Measurements from ENCODE around the gene ASB4.

ASB4 gene

DNA sequence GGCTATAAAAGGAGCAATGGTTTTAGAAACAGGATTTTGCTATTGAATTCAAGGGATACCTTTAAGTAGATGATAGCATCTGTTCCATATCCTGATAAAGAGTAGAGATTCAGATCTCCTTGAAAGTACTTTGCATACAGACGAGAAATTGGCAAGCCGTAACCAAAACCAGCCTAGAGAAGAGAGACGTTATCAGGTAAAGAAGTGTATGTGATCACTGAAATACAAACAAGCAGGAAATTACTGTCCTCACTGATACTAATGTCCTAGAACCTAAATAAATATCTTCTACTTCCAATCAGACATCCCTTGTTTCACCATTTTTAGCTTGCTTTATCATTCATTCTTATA, 101.2 kb downstream of the ASB4 start:
- Histone ChIP-seq H4K20me1 (ENCODE audit: insufficient read depth, low read length) (no peaks in the 10 kb centered on the region), H2AFZ (ENCODE audit: low read depth, low read length) (no peak overlapping the region), H3K4me1 (ENCODE audit: low read length) (peaks cover 12% of the 10 kb centered on the region; the same call in 1 of the 2 replicates), H3K9me3 (ENCODE audit: insufficient read depth, low read length) (no peaks in the 10 kb centered on the region), H3K9ac (ENCODE audit: low read length) (no peak overlapping the region), H3K4me3 (ENCODE audit: low read length) (no peak overlapping the region), H3K27ac (ENCODE audit: low read length) (no peak overlapping the region), H3K27me3 (ENCODE audit: low read depth, low read length) (no peaks in the 10 kb centered on the region), H3K4me2 (ENCODE audit: low read length) (no peak overlapping the region), H3K79me2 (ENCODE audit: low read length) (no peaks in the 10 kb centered on the region), H3K36me3 (replicated peaks; ENCODE audit: low read depth, low read length) (no peaks in the 10 kb centered on the region)
- TF ChIP-seq EZH2phosphoT487 (IDR thresholded peaks at IDR 0.05; ENCODE audit: low read depth) (no peak), CTCF (IDR thresholded peaks at IDR 0.05; ENCODE audit: low read depth, low read length) (no peak)

DNA sequence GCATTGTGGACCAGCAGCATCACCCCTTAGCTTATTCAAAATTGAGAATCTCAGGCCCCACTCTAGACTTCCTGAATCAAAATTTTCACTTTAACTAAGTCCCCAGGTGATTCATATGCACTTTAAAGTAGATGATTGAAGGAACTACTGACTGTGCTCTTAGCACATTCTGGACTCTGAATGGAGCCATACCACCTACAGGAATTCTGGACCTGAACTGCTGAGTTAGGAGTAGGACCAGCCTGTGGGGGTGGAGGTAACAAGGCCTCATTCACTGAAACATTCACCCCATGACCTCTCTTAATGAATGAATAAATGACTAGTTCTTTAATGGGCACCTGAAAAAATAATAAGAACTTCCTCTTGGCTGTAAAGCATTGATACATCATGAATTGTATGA, 103.3 kb downstream of the ASB4 start:
- TF ChIP-seq CTCF (IDR thresholded peaks at IDR 0.05; ENCODE audit: low read depth, low read length) (no peak), EZH2phosphoT487 (IDR thresholded peaks at IDR 0.05; ENCODE audit: low read depth) (no peak)

GRCh38 chr7:95589766-95590165, 104.0 kb downstream of the ASB4 start:
- no peaks in the 10 kb centered on the region for H3K79me2 ChIP-seq (ENCODE audit: low read length)
- no peak overlapping the region for H3K27ac ChIP-seq (ENCODE audit: low read length)
- TF ChIP-seq CTCF (IDR thresholded peaks at IDR 0.05; ENCODE audit: low read depth, low read length) (no peak), EZH2phosphoT487 (IDR thresholded peaks at IDR 0.05; ENCODE audit: low read depth) (no peak)
- no peak overlapping the region for H3K4me3 ChIP-seq (ENCODE audit: low read length)
- H3K9ac ChIP-seq (ENCODE audit: low read length): no peak overlapping the region
- H4K20me1 ChIP-seq (ENCODE audit: insufficient read depth, low read length): no peaks in the 10 kb centered on the region
- no peak overlapping the region for H3K4me2 ChIP-seq (ENCODE audit: low read length)
- H3K4me1 ChIP-seq (ENCODE audit: low read length): peaks cover 12% of the 10 kb centered on the region; the same call in 1 of the 2 replicates
- no peaks in the 10 kb centered on the region for H3K9me3 ChIP-seq (ENCODE audit: insufficient read depth, low read length)
- H3K36me3 ChIP-seq (replicated peaks; ENCODE audit: low read depth, low read length): no peaks in the 10 kb centered on the region
- H3K27me3 ChIP-seq (ENCODE audit: low read depth, low read length): no peaks in the 10 kb centered on the region
- H2AFZ ChIP-seq (ENCODE audit: low read depth, low read length): no peak overlapping the region

More for the DNA sequence above, 103.3 kb downstream of the ASB4 start:
- peaks cover 12% of the 10 kb centered on the region; the same call in 1 of the 2 replicates for H3K4me1 ChIP-seq (ENCODE audit: low read length)
- no peak overlapping the region for H3K4me2 ChIP-seq (ENCODE audit: low read length)
- no peak overlapping the region for H3K4me3 ChIP-seq (ENCODE audit: low read length)
- H3K36me3 ChIP-seq (replicated peaks; ENCODE audit: low read depth, low read length): no peaks in the 10 kb centered on the region
- H3K79me2 ChIP-seq (ENCODE audit: low read length): no peaks in the 10 kb centered on the region
- H3K9ac ChIP-seq (ENCODE audit: low read length): no peak overlapping the region
- no peaks in the 10 kb centered on the region for H4K20me1 ChIP-seq (ENCODE audit: insufficient read depth, low read length)
- H3K27me3 ChIP-seq (ENCODE audit: low read depth, low read length): no peaks in the 10 kb centered on the region
- H3K9me3 ChIP-seq (ENCODE audit: insufficient read depth, low read length): no peaks in the 10 kb centered on the region
- no peak overlapping the region for H2AFZ ChIP-seq (ENCODE audit: low read depth, low read length)
- no peak overlapping the region for H3K27ac ChIP-seq (ENCODE audit: low read length)

All from OCI-LY3 (cell line).